Esophagus squamous epithelium (tissue), 5 donors: ENCODE data around the gene ALOX12. TPM values are rescaled to one million over a fixed set of nuclear protein-coding genes. Genes with fewer than 3 reads are reported as not detected.
"Not testable (repeated sequence)": the region's sequence is repeated elsewhere in the genome, so short reads cannot be mapped to it uniquely, and the experiment has no call there.

Experiments
- DNase-seq: peaks from one replicate; lab custom pipeline; 2025; lab: John Stamatoyannopoulos, UW
- H3K27ac ChIP-seq, 4 donors: fragments of 200-600 bp; sonication (generic); one replicate each; pipeline ENCODE4 v1.5.1; 2016 to 2019; ENCODE audit warnings: mild to moderate bottlenecking in 1 of 4
- H3K27me3 ChIP-seq, 4 donors: fragments of 200-600 bp; sonication (generic); 1 replicate in 3 of 4; 2 replicates in 1 of 4; pipeline versions ENCODE4 v1.5.1 to v1.6.0; 2017 to 2021; ENCODE audit warnings: antibody characterized with exemption in 1 of 4
- H3K36me3 ChIP-seq, 3 donors: fragments of 200-600 bp; sonication (generic); one replicate each; pipeline ENCODE4 v1.5.1; 2016 to 2019
- H3K4me1 ChIP-seq, 3 donors: fragments of 200-600 bp; sonication (generic); one replicate each; pipeline ENCODE4 v1.5.1; 2017 to 2019
- H3K4me3 ChIP-seq, 4 donors: fragments of 200-600 bp; sonication (generic); 1 replicate in 3 of 4; 2 replicates in 1 of 4; pipeline ENCODE4 v1.5.1; 2016 to 2019; ENCODE audit warnings: mild to moderate bottlenecking in 2 of 4, moderate library complexity in 1 of 4
- H3K9me3 ChIP-seq, 3 donors: fragments of 200-600 bp; sonication (generic); one replicate each; pipeline ENCODE4 v1.5.1; 2016 to 2019
- CTCF ChIP-seq, 6 experiments: fragments of 450-650 bp in 4 of 6; fragments of 200-600 bp in 2 of 6; sonication (generic) in 2 of 6; IDR thresholded peaks; one replicate each; pipeline ENCODE4 v1.5.1; 2016 to 2019; ENCODE audit warnings: antibody characterized with exemption in 6 of 6, mild to moderate bottlenecking in 4 of 6, moderate library complexity in 4 of 6
- POLR2A ChIP-seq, 4 donors: fragments of 450-650 bp; IDR thresholded peaks; one replicate each; pipeline ENCODE4 v1.6.1; 2017; ENCODE audit warnings: antibody characterized with exemption in 4 of 4, mild to moderate bottlenecking in 4 of 4, moderate library complexity in 3 of 4
- WGBS, 2 donors: methylation state at CpG; one replicate each; pipeline ENCODE4 v1.1.5; 2018; 5-methylcytosine and 5-hydroxymethylcytosine counted together
- intact Hi-C: fragments of 100-400 bp; cut with DNase I; formaldehyde crosslinking; loops from one replicate; pipeline ENCODE4 v1.15.0; 2022
- total RNA-seq, 4 donors: library from RNA; depleted of rRNA; stranded (reverse); fragments of >200 nt; gene quantifications; one replicate each; pipeline ENCODE4 v1.1.0, GENCODE V29; 2016
- donor health status: DM: yes; HTN: yes; CAD: no.

Gene ALOX12
- 10 to 100 TPM in 3 of 4 donors, 1 to 10 TPM in 1; 3.8 to 43.5 (median 26.4) TPM for total RNA-seq

- intact Hi-C loops: loop anchor here (10.0 kb wide), 1 partner anchor 161 kb away; the partner anchor contains the start of gene TEKT1
- no peak for DNase-seq
- Histone ChIP-seq H3K9me3 (no peaks in the 10 kb centered on the region), H3K27ac (peak within 1 kb of the TSS; percentile 53 to 91 (median 86)), H3K4me3 (peak within 1 kb of the TSS; percentile 46 to 69 (median 60)), H3K4me1 (peaks cover 0 to 40% (median 12%) of the 10 kb centered on the region in 3 donors), H3K36me3 (peaks cover 6 to 29% (median 7%) of the 10 kb centered on the region in 3 donors), H3K27me3 (no peaks in the 10 kb centered on the region)
- 17 to 34% methylated on average over 4 to 9 of the region's 64 CpGs for WGBS, 2 donors
- TF ChIP-seq CTCF (IDR thresholded peaks at IDR 0.05) (no peak), POLR2A (IDR thresholded peaks at IDR 0.05) (peak in 2 of 4 donors; percentile 57 to 75)
Measured at GRCh38 chr17:6995500-6996255, at the start of gene ALOX12. TSS of gene ALOX12 (plus strand) at chr17:6996049. CDS start at chr17:6996118, 69 bp downstream.

DNA sequence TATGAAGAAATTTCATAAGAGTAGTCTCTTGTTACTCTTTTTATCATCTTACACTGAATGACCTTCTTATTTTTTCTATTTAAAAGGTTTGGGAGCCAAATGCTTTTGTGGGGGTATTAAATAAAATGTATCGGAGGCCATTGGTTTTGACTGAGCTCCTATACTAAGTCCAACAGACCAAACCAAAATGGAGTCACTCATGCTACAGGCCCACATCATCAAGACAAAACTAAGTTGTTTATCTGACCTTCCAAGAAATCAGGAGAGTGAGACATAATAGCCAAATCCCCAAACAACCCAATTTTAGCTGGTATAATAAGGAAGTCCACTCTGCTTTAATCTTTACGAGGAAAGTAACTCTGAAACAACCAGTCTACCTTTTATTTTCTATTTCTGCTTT is 48.1 kb upstream of the ALOX12 start:
- H3K36me3 ChIP-seq: no peaks in the 10 kb centered on the region
- H3K27me3 ChIP-seq: no peaks in the 10 kb centered on the region
- peaks cover 0 to 5% (median 0%) of the 10 kb centered on the region in 3 donors for H3K4me1 ChIP-seq
- H3K4me3 ChIP-seq: no peak overlapping the region
- H3K27ac ChIP-seq: peak overlapping the region in 2 of 4 donors; percentile 37 to 63
- H3K9me3 ChIP-seq: no peaks in the 10 kb centered on the region
- intact Hi-C loops: no loop called here
- TF ChIP-seq CTCF (IDR thresholded peaks at IDR 0.05) (no peak), POLR2A (IDR thresholded peaks at IDR 0.05) (no peak)
- DNase-seq: no peak
- WGBS, 2 donors: 85% methylated on average over 2 of the region's 2 CpGs

- peaks cover 0 to 5% (median 0%) of the 10 kb centered on the region in 3 donors for H3K4me1 ChIP-seq
- WGBS, 2 donors: 25 to 40% methylated on average over 5 of the region's 5 CpGs
- no peaks in the 10 kb centered on the region for H3K9me3 ChIP-seq
- peak overlapping the region in 3 of 4 donors; percentile 37 to 63 (median 46) for H3K27ac ChIP-seq
- no peak for DNase-seq
- no peak overlapping the region for H3K4me3 ChIP-seq
- H3K27me3 ChIP-seq: no peaks in the 10 kb centered on the region
- no peaks in the 10 kb centered on the region for H3K36me3 ChIP-seq
- no peak for TF ChIP-seq POLR2A (IDR thresholded peaks at IDR 0.05)
- TF ChIP-seq CTCF (IDR thresholded peaks at IDR 0.05): no peak
- intact Hi-C loops: no loop called here
Measured at GRCh38 chr17:6948562-6948961, 47.3 kb upstream of the ALOX12 start.

- H3K4me3 ChIP-seq: no peak overlapping the region
- peaks cover 0 to 5% (median 0%) of the 10 kb centered on the region in 3 donors for H3K4me1 ChIP-seq
- 80 to 84% methylated on average over 3 of the region's 3 CpGs for WGBS, 2 donors
- H3K36me3 ChIP-seq: no peaks in the 10 kb centered on the region
- no peaks in the 10 kb centered on the region for H3K27me3 ChIP-seq
- DNase-seq: no peak
- intact Hi-C loops: no loop called here
- H3K9me3 ChIP-seq: no peaks in the 10 kb centered on the region
- TF ChIP-seq CTCF (IDR thresholded peaks at IDR 0.05): no peak
- TF ChIP-seq POLR2A (IDR thresholded peaks at IDR 0.05): no peak
- peak overlapping the region in 3 of 4 donors; percentile 36 to 63 (median 46) for H3K27ac ChIP-seq
Measured at GRCh38 chr17:6948976-6949375, 46.9 kb upstream of the ALOX12 start.

GRCh38 chr17:6950938-6951337 is 44.9 kb upstream of the ALOX12 start:
- H3K4me1 ChIP-seq, H3K27ac ChIP-seq, intact Hi-C loops, H3K36me3 ChIP-seq, DNase-seq, H3K27me3 ChIP-seq, H3K9me3 ChIP-seq, H3K4me3 ChIP-seq: not testable (repeated sequence)
- WGBS, 2 donors: 83 to 100% methylated on average over 2 of the region's 2 CpGs
